Thyroid gland (tissue), 4 donors: ENCODE data around the gene PLCB4.

Experiments used
- POLR2A ChIP-seq, 2 donors: fragments of 450-650 bp; IDR thresholded peaks; one replicate each; pipeline ENCODE4 v1.6.1; 2017; ENCODE audit warnings: antibody characterized with exemption in 2 of 2, mild to moderate bottlenecking in 2 of 2, moderate library complexity in 1 of 2
- TF ChIP-seq, protein P1 (sequence below), 6 experiments: fragments of 200-600 bp in 3 of 6; fragments of 450-650 bp in 3 of 6; sonication (generic) in 3 of 6; IDR thresholded peaks; one replicate each; pipeline ENCODE4 v1.5.1; 2016 to 2019; ENCODE audit warnings: antibody characterized with exemption in 6 of 6, mild to moderate bottlenecking in 2 of 6, inconsistent platforms in 1 of 6, moderate library complexity in 1 of 6

DNA sequence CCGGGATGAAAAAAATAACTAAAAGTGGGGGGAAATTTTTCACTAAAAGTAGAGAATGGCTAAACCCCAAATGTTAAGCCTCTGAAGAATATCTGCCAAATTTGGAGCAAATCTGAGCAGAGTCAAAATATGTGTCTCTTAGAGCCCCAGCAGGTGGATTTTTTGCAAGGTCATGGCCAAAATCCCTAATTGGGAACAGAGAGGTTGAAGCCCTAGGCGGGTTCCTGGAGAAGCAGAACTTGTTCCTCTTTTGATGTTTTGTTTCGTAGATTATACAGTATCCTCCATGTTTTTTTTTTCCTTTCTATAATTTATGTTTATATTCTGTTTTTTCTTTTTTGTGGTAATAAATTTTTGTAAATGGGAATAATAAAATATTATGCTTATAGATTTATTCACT, 94.4 kb downstream of the PLCB4 start:
- no peak for TF ChIP-seq POLR2A (IDR thresholded peaks at IDR 0.05)
- TF ChIP-seq, protein P1, sequence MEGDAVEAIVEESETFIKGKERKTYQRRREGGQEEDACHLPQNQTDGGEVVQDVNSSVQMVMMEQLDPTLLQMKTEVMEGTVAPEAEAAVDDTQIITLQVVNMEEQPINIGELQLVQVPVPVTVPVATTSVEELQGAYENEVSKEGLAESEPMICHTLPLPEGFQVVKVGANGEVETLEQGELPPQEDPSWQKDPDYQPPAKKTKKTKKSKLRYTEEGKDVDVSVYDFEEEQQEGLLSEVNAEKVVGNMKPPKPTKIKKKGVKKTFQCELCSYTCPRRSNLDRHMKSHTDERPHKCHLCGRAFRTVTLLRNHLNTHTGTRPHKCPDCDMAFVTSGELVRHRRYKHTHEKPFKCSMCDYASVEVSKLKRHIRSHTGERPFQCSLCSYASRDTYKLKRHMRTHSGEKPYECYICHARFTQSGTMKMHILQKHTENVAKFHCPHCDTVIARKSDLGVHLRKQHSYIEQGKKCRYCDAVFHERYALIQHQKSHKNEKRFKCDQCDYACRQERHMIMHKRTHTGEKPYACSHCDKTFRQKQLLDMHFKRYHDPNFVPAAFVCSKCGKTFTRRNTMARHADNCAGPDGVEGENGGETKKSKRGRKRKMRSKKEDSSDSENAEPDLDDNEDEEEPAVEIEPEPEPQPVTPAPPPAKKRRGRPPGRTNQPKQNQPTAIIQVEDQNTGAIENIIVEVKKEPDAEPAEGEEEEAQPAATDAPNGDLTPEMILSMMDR (IDR thresholded peaks at IDR 0.05): no peak
